ENCODE data around the gene SCEL.

The SCEL gene

DNA sequence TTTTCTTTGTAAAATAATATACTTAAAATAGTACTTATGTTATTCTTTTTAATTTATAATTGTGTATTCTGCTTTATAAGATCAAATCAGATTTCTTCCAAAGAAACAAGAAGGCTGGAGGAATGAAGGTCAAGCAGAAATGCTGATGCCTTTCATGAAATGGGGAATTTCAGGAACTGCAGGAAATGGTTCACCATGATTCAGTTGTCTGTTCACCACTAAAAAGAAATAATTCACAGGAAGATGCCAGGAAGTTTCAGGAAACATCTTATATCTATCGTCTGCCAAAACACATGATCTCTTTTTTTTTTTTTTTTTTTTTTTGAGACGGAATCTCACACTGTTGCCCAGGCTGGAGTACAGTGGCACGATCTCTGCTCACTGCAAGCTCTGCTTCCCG is 15.7 kb upstream of the SCEL start:
- in situ Hi-C loops (cut with MboI; ENCODE audit: low sequenced_read_pairs): no loop called here

DNA sequence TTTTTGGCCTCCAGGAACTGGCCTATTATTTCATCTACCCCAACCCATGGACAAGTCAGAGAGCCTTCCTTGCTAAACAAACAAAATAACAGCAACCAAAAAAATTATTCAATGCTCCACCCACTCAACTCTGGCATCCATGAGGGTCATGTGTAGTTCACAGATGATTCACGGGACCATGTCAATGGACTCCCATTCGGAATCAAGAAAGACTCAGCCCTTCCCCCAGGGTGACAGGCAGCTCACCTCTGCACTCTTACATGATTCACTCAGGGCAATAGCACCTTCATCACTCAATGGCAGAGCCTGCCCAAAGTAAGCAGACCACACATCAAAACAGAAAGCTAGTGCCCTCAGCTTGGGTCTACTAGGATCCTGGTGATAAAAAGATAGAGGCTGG is 14.3 kb upstream of the SCEL start:
- in situ Hi-C loops (cut with MboI; ENCODE audit: low sequenced_read_pairs): no loop called here

DNA sequence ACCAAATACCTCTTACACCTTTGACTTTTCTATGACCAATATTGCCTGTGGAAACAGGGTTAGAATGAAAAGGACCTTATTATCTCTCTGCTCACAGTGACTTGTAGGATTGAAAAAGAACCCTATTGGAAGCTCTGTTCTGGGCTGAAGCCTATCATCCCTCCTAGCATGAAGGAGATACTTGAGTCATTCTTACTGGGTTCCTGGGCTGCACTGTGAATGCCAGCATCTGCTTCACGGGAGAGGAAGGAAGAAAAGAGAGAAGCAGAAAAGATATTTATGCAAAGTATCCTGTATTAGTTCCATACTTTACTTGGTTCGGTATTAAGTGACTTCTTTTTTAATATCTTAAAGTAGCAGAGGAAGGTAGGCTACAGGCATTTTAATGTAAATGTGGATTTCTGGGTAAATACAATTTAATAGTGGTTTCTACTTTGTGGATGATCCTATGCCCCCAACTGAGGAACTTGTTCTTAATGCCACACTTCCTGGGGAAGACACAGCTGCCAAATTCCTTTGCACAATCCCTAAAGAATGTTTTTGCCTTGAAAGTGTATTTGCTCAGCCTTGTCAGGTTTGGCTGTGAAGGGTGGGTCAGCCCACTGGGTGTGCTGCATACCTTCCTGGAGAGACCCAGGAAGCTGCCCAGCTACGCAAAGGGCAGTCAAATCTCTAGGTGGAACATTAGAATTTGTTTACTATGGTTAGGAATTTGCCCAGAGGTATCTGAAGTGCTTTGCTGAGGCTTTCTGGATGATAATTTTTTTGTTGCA is 13.7 kb upstream of the SCEL start:
- in situ Hi-C loops (cut with MboI; ENCODE audit: low sequenced_read_pairs): no loop called here

DNA sequence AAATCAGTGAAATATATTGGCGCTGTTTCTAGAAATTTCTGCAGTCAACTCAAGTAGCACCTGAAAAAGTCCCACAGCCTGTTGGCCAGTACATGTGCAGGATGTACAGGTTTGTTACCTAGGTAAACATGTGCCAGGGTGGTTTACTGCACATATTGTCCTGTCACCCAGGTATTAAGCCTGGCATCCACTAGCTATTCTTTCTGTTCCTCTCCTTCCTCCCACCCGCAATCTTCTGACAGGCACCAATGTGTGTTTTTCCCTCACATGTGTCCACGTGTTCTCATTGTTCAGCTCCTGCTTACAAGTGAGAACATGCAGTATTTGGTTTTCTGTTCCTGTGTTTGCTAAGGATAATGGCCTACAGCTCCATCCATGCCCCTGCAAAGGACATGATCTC is 13.1 kb upstream of the SCEL start:
- in situ Hi-C loops (cut with MboI; ENCODE audit: low sequenced_read_pairs): no loop called here

DNA sequence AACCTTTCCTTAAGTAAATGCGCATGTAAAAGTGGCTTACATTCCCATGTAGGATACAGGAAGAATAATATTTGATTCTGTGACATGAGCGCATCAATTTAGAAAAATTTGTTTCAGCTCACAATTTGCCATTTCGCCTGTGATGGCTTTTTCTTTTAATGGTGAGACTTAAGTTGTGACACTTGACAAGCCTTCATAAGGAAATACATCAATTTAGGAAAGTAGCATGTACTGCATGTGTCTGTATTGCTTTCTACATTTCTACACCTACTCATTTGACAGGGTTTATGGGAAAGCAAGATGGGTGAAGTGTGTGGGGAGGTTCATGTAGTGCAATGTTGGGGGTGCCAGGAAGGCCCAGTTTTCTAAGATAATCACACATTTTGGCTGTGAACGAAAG is 12.1 kb upstream of the SCEL start:
- in situ Hi-C loops (cut with MboI; ENCODE audit: low sequenced_read_pairs): no loop called here

DNA sequence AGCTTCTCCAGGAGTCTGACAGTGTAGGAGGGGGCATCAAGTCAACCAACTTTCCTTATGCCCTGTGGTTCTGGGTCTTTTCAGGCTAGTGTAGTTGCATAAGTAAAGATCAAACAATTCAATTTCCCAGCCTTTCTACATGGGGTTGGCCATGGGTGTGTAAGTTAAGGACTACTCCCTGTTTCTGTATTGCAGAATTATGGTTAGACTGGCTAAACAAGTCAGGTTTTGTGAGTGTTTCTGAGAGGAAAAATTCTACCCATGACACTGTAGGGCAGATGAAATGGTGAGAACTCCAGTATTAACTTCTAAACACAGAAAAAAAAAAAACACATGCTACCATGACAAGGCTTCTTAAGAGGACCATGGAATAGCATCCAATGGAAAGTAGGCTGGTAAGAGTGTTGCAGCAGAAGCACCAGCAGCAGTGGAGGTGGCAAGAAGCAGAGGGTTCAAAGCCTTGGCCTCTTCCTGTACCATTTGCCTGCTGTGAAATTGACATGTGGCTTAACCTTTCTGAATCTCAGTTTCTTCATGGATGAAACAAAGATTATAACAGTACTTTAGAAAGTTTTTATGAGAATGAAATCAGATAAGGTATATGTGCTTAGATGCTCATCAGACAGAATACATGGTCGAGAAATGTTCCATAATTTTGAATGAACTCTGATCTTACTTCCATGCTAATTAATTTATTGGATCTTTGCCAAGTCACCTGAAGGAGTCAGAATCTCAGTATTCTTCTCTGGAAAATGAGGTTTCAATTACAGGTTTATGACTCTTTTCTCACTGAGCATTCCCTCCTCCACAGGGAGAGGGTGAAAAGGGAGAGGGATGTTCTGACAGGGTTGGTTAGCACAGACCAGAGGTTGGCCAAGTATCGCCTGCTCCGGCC is 11.4 kb upstream of the SCEL start:
- in situ Hi-C loops (cut with MboI; ENCODE audit: low sequenced_read_pairs): no loop called here

DNA sequence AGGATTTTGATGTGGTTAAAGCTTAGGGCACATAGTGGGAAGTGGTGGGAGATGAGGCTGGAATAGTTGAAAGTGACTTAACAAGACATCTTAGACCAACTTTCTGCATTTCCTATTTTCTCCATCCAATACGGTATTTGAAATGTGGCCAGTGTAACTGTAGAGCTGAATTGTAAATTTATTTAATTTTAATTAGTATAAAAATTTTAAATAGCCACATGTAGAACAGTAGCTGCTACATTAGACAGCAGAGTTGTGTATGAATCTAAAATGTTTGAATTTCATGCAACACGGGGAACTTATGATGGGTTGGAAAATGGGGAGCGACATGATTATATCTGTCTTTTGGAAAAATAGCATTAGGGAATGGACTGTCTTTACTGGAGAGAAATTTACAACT is 7.1 kb upstream of the SCEL start:
- in situ Hi-C loops (cut with MboI; ENCODE audit: low sequenced_read_pairs): no loop called here

DNA sequence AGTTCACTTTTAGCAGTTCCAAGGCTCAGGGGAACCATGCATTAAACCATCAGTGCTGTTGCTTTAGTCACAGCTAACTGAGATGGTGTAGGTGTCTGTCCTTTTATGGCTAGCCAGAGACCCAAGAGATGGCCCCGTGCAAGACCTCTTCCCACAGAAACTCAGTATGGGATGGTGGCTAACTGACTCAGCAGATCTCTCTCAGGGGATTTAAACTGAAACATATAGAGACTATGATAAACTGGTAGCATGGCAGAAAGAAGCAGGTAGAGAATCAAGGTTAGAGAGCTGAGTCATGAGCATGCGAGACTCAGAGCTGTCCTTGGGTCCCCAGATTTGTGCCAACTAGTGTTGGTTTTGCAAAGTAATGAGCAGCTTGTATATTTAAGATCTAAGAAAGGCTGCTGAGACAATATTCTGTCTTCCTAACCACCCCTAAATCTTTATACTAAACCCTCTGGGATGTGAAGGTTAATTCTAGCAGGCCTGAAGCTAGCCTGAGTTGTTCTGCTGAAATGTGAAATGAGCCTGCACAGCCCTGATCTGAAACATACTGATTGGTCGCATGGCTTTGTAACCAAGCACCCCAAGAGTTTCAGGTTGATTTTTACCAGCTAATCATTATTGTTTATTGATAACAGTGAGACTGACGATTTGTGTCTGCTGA is 6.5 kb upstream of the SCEL start:
- in situ Hi-C loops (cut with MboI; ENCODE audit: low sequenced_read_pairs): no loop called here

DNA sequence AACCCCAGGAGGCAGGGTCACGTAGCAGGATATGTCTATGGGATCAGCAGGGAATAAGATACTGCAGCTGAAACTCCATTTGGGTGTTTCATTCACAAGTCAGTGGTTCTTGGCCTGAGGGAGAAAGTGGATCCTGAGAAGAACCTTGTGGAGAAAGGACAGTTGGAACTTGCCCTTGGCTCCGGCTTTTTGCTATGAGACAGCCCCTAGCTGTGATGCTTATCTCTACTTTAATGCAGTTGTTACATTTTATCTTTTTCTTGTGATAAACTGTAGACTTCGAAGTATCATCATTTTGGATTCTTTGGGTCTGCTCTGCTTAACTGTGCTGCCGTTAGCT is 6.0 kb upstream of the SCEL start:
- in situ Hi-C loops (cut with MboI; ENCODE audit: low sequenced_read_pairs): no loop called here

DNA sequence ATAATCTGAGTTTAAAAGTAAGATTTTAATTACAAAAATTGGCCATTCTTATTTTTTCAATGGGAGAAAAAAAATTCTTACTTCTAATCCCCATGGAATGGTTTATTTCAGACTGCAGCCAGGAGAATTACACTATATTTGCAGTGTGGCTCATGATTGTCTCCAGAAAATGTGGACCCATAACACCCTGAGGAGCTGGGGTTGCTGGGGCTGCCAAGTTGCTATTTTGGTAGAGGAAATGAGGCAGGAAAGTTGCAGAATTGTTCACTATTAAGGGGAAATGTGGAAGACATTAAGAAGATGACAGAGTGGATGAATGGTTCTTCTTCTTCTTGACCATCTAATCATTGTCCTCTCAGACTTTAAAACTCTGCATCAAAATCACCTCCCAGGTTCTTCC is 4.6 kb upstream of the SCEL start:
- in situ Hi-C loops (cut with MboI; ENCODE audit: low sequenced_read_pairs): no loop called here

DNA sequence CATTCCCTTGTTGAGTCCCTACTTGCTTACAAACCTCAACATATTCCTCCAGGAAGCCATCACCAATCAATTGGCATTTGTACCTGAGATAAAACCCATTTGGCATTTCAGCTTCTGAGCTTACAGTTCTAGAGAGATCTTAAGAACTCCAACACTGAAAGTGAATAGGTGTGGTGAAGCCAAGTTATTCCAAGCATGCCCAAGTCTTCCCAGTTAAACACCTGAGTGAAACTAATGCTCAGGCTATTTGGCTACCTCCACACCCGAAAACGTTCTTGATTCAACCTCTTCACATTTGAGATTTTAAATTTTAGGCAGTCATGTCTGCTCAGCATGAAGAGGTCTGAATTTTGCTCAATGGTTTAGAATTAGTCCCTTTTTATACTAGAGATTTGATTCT is 2.5 kb upstream of the SCEL start:
- in situ Hi-C loops (cut with MboI; ENCODE audit: low sequenced_read_pairs): no loop called here

DNA sequence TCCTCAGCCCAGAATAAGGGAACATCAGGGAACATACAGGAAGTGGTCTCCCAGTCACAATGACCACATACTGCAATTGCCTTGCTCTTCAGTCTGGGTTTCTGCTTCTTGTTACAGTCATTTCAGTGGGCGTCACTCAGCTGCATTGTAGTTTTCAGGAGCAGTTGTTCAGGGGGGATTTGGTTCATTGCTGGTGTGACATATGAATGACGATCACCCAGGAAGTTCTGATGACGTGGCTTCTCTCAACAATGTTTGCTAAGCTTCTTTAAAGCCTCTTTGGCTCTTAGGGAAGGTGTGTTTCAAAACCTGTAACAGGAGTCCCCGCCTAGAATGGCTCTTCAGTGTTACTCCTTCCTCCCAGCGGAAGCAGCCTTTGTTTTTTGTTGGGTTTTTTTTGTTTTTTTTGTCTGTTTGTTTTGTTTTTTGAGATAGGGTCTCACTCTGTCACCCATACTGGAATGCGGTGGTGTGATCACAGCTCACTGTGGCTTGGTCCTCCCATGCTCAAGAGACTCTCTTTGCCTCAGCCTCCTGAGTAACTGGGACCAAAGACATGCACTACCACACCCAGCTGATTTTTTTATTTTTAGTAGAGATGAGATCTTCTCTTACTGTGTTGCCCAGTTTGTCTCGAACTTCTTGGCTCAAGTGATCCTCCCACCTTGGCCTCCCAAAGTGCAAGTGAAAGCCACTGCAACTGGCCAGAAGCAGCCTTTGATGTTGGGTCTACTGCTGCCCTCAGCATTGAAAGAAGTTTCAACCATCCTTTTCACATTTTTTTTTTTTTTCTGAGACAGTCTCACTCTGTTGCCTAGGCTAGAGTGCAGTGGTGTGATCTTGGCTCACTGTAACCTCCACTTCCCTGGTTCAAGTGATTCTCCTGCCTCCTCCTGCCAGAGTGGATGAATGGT is 1.4 kb upstream of the SCEL start:
- in situ Hi-C loops (cut with MboI; ENCODE audit: low sequenced_read_pairs): no loop called here

DNA sequence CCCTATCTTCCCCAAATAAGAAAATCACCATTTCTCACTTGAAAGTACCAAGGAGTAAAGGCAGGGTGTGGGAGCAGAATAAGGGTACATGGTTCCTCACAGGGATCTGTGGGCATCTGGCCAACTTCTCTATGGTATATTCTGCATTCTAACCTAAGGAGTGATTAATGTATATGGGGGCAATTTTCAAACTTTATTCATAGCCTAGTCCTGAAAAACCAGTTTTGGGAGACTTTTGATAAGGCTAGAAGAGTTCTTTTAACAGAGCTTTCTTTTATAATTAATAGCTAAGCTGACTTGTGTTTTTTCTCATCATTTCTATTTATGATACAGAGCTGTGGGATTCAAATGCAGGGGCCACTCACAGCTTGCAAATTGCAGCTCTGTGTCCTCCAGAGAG is 852 bp downstream of the SCEL start:
- in situ Hi-C loops (cut with MboI; ENCODE audit: low sequenced_read_pairs): no loop called here

DNA sequence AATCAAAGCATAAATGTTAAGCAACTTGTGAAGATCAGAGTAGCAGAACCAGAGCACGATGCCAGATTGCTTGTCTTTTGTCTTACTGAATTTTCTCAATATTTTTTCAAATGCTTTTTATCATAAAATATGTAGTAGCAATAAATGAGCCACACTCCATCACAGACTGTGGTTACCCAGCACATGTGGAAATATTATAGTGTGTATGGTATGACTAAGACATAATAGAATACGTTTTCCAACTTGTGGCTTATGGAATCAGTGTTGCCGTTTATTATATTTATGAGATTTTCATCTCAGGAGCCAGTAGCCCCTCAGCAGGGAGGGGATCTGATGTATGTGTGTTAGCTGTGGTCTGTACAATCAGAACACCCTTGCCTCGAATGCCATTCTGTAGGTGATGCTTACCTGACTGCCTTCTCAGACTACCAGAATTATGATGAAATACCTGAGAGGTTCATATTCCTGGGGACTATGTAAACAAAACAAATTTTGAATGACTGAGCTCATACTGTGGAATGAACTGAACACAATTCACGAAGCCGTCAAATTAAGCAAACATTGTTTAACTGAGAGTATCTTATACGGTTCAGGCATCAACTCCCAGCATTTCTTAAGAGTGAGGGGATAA is 1.9 kb downstream of the SCEL start:
- in situ Hi-C loops (cut with MboI; ENCODE audit: low sequenced_read_pairs): no loop called here

DNA sequence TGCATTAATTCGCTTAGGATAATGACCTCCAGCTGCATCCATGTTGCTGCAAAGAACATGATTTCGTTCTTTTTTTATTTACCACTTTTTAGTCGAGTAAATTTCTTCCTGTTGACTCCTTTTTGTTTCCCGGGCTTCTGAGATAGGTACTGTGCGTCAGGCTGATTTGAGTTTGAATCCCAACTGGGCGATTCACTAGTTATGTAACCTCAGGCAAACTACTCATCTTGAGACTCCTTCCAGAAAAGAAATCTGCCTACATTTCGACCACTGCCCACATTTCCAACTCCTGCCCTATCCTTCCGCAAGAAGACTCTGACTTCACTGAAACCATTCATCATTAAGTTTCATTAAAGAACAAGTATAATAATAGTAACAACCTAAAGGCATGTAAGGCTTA is 8.2 kb downstream of the SCEL start:
- in situ Hi-C loops (cut with MboI; ENCODE audit: low sequenced_read_pairs): no loop called here

DNA sequence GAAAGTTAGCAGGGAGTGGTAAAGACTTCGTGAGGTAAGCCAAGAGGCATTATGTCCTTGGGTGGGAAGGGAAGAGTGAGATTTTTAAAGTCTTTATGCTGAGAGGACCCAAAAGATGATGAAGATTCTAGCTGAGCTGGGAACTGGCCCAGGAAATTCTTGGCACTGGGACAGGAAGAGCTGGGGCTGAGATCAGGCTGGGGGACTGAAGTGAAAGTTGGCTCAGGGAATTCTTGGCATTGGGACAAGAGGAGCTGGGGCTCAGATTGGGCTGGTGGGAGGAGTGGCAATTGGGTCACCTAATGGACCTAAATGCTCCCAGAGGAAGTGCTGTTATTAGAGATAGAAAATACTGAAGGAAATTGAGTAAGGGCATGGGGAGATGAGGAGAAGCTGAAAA is 8.8 kb downstream of the SCEL start:
- in situ Hi-C loops (cut with MboI; ENCODE audit: low sequenced_read_pairs): no loop called here

DNA sequence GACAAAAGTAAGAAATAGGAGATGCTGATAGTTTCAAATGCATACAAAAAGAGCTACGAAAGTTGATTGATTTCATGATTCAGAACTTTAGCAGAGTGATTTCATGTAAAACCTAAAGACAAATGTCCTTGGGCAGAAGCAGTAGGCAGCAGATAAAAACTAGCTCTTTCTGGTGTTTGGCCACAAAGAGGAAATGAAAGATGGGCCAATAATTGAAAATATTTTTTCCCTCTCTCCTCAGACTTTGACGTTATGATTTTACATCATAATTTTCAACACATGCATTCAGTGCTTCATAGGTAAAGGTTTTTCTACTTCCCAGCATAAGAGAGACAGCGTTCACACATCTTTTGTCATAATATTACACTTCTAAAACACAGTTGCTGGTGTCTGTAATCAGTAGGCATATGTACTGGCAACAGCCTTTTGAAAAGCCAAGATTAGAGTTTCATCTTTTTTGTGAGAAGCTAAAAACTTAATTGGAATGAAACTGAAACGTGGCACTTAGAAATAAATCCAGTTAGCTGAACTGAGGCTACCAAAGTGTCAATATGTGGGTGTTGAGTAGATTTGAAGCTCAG is 9.3 kb downstream of the SCEL start:
- in situ Hi-C loops (cut with MboI; ENCODE audit: low sequenced_read_pairs): no loop called here

DNA sequence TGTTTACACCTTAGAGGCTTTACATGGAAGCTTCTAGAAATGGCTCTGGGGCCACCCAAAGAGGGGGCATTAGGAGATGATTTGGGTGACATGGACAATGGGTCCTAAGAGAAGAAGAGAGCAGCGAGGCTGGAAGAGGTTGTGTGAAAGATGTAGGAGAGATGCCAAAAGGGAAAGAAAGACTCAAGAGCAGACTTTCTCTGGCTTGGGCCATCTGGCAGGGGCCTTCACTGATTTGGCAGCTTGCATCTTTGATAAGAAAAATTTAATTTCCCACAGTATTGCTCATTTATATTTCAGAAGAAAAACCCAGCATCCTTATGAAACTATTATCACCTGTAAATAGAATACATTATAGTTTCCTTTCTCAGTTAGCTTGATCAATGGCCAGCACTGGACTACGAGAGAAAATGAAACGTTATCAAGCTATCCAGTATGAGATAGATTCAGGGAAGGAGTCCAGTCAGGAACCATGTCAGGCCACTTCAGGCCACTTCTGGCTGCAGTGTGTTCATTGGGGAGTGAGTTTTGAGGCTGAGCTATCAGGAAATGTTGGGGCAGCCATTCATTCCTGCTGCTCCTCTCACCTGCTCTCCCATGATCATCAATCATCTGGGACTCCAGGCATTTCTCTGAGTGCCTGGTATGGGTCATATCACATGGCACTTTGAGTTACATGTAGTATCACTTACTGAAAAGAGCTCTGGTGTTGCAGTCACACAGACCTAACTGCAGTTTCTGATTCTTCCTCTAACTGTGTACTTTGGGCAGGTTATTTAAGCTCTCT is 10.3 kb downstream of the SCEL start:
- in situ Hi-C loops (cut with MboI; ENCODE audit: low sequenced_read_pairs): no loop called here

DNA sequence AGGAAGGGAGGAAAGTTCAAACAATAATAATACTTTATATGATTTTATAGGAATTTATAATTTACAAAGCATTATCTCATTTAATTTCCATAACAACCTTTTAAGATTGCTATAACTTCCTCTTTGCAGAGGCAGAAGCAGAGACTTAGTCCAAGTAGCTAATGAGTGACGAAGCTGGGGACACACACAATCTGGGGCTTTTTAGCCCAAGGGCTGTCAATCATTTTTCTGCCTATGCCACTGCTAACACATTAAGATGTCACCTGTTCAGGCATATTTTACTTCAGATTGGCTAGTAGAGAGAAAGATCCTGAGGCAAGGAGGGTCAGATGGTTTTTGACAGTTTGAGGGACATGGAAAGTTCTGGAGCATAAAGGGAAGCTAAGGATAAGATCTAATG is 12.6 kb downstream of the SCEL start:
- in situ Hi-C loops (cut with MboI; ENCODE audit: low sequenced_read_pairs): no loop called here
